ENCODE measurements around the gene ZNF625.
"Not testable (repeated sequence)": the region's sequence is repeated elsewhere in the genome, so short reads cannot be mapped to it uniquely, and the experiment has no call there.

The ZNF625 gene

DNA sequence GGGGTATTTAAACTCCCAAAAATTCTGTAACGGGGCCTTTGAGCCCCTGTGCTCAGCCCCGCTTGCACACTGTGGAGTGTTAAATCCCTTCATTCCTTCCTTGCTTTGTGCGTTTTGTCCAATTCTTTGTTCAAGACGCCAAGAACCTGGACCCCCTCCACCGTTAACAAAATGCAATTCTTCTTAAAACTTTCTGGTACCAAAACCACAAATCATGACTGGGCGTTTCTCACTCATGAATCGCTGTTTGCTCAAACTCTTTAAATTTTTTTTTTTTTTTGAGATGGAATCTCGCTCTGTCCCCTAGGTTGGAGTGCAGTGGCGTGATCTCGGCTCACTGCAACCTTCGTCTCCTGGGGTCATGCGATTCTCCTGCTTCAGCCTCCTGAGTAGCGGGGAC lies 17.3 kb downstream of the ZNF625 start:
- DNase-seq (ENCODE audit: low read depth, low spot score), result no peak

DNA sequence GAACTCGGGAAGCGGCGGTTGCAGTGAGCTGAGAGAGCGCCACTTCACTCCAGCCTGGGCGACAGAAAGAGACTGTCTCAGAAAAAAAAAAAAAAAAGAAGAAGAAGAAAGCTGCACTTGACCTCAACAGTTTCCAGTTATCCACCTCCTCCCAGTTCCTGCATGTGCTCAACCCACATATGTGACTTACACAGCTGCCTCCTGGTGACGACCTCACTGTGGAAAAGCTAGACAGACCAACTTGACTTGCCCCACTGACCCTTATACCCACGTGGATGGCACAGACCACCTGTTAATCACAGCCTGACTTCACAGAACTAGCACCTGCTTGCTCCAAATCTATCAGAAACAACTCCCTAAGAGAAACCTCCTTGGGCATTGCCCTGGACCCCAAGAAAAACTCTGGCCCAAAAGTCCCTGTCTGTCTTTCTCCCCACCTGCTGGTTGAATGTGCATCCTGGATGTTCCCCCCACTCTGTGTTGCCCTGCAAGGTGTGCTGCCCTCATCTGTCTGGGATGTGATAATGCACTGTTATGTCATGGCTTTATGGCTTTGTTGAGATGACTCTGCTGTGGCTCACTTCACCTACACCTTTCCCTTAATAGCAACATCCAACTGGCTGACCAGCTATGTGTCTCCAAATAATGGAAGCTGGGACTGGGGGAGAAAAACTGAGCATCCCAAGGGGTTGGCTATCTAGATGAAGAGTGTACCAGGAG lies 19.2 kb downstream of the ZNF625 start:
- DNase-seq (ENCODE audit: low read depth, low spot score), result no peak

DNA sequence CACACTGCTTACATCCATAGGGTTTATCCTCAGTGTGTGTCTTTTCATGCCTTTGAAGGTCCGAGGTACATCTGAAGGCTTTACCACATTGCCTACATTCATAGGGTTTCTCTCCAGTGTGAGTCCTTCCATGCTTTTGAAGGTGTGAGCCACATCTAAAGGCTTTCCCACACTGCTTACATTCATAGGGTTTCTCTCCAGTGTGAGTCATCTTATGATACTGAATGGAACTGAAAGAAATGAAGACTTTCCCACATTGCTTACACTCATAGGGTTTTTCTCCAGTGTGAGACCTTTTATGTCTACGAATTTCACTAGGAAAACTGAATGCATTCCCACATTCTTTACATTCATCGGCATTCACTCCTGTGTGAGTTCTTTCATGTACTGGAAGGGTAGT lies 23.5 kb downstream of the ZNF625 start:
- no peak for DNase-seq (ENCODE audit: low read depth, low spot score)

DNA sequence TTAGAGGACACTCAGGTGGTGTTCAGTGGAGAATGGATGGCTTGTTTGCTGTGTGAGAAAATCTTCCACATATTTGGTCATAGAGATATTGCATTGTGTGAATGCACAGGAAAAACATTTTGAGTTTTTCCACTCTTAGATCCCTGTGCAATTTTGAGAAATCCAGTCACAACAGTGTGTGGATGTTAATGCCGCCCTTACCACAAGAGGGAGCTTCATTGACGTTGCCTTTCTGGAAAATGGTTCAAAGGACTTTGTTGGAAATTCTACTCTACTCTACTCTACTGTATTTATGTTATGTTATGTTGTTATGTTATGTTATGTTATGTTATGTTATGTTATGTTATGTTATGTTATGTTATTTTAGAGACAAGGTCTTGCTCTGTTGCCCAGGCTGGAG lies 29.8 kb downstream of the ZNF625 start:
- no peak for DNase-seq (ENCODE audit: low read depth, low spot score)

DNA sequence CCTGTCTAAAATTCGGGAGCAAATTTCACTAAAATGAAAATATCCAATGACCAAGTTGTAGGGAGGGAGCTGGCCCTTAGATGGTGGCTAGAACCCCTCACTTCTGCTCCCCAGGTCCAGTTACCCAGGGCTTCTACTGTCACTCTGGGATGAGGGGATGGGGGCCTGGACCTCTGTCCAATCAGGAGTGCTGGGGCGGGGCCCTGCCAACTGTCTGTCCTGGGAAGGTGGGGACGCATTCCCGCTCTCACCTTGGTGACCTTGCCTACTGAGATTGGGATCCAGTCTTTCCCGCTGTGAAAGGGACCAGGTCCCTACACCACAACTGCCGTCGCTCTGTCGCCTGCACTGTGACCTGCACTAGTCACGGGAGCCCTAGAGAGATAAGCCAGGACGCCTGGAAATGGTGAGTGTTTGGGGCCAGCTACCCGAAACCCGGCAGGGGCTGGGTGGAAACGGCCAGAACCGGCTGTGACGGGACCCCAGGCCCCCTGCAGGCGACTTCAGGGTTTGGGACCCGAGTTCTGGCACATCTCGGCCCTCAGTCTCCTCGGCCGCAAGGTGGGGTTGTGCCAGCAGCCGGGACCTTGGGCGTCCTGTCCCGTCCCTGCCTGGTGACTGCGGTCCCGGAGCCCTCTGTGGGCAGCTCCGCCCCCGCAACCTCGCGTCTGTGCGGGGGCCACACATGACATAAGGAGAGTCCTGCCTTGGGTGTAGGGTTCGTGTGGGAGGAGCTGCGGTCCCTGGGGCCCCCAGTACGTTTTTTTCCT lies 39.1 kb downstream of the ZNF625 start:
- DNase-seq (ENCODE audit: low read depth, low spot score), result no peak

DNA sequence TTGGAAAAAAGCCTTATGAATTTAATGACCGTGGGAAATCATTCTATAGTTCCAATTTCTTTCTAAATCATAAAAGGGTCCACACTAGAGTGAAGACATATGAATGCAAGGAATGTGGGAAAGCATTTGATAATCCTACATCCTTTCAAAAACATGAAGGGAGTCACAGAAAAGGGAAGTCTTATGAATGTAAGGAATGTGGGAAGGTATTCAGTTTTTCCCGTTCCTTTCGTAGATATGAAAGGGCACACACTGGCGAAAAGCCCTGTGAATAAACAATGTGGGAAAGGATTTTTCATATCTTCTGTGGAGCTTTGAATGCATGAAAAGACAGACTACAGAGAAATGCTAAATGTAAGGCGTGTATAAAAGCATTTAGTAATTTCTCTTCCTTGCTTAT lies 43.4 kb downstream of the ZNF625 start:
- DNase-seq (ENCODE audit: low read depth, low spot score), result no peak

DNA sequence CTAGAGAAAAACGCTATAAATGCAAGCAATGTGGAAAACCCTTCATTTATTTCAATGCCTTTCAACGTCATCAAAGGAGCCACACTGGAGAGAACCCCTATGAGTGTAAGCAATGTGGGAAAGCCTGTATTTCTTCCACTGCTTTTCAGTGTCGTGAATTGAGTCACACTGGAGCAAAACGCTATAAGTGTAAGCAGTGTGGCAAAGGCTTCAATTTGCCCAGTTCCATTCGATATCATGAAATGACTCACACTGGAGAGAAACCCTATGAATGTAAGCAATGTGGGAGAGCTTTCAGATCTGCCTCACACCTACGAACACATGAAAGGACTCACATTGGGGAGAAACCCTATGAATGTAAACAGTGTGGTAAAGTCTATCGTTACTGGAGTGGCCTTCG lies 43.8 kb downstream of the ZNF625 start:
- DNase-seq (ENCODE audit: low read depth, low spot score), result no peak

DNA sequence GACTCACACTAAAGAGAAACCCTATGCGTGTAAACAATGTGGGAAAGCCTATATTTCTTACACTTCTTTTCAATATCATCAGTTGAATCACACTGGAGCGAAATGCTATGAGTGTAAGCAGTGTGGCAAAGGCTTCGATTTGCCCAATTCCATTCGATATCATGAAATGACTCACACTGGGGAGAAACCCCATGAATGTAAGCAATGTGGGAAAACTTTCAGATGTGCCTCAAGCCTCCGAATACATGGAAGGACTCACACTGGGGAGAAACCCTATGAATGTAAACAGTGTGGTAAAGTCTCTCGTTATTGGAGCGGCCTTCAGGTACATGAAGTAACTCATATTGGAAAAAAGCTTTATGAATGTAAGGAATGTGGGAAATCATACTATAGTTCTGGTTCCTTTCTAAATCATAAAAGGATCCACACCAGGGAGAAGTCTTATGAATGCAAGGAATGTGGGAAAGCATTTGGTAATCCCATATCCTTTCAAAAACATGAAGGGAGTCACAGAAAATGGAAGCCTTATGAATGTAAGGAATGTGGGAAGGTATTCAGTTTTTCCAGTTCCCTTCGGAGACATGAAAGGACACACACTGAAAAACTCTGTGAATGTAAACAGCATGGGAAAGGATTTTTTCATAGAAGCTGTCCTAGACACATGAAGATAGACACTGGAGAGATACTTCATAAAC lies 44.4 kb downstream of the ZNF625 start:
- no peak for DNase-seq (ENCODE audit: low read depth, low spot score)

DNA sequence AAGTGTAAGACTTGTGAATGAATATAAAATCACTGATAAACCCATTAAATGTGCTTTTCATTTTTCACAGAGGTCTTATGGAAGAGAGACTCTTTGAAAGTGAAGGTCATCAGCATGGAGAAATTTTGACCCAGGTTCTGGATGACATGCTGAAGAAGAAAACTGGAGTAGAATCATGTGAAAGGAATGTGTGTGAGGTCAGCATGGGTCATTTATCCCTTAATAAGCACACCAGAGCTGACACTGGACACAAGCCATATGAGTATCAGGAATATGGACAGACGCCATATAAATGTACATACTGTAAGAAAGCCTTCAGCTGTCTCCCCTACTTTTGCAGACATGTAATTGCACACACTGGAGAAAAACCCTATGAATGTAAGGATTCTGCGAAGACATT lies 45.4 kb downstream of the ZNF625 start:
- no peak for DNase-seq (ENCODE audit: low read depth, low spot score)

DNA sequence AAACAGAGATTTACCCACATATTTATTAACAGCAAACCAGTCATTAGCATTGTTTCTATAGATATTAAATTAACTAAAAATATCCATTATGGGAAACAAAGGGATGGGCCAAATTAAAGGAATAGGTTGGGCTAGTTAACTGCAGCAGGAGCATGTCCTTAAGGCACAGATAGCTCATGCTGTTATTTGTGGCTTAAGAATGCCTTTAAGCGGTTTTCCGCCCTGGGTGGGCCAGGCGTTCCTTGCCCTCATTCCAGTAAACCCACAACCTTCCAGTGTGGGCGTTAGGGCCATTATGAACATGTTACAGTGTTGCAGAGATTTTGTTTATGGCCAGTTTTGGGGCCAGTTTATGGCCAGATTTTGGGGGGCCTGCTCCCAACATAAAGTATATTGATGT lies 52.6 kb downstream of the ZNF625 start:
- DNase-seq (ENCODE audit: low read depth, low spot score), result not testable (repeated sequence)

DNA sequence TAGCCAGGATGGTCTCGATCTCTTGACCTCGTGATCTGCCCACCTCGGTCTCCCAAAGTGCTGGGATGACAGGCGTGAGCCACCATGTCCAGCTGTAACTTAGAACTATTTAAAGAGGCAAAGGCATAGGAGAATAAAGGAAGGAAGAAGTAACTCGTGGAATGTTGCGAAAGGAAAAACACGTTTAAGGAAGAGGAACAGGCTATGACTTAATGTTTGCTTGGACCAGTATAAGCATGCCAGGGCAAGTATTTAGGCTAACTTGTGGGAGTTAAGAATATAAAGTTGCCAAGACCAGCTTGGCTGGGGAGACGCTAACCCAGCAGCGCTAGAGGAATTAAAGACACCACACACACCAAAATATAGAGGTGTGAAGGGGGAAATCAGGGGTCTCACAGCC lies 58.5 kb downstream of the ZNF625 start:
- no peak for DNase-seq (ENCODE audit: low read depth, low spot score)

DNA sequence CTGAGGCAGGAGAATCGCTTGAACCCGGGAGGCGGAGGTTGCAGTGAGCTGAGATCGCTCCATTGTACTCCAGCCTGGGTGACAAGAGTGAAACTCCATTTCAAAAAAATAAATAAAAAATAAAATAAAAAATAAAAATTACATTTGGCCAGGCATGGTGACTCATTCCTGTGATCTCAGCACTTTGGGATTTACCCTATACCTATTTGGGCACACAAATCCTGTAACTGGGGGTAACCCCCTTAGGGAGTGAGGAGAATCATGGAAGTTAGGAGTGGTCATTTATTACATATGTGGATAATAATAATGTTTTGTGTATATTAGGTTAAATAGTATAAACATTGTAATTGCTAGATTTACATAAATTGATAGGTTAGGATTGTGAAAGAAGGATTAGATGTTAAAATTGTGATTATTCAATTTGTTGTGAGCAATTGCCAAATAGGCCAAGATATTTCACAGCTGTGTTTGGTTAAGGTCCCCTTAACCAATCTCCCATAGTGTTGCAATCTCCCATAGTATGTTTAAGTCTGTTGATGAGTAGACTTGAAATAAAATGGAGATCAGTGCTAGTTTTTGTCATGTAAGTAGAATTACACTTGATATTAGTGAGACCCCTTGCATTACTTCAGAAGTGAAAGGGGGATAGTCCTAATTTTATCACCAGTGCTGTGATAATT lies 61.3 kb downstream of the ZNF625 start:
- no peak for DNase-seq (ENCODE audit: low read depth, low spot score)
